Measurements from ENCODE around the gene NCKAP5.

Gene NCKAP5

GRCh38 chr2:133229974-133230373 is 338.3 kb downstream of the NCKAP5 start:
- no peak overlapping the region for H2BK5ac ChIP-seq (ENCODE audit: low read depth, low read length, poor library complexity)
- no peak overlapping the region for H3K4me2 ChIP-seq (ENCODE audit: low read length)
- no peak overlapping the region for H2BK120ac ChIP-seq (ENCODE audit: insufficient read depth, low read length, poor library complexity)
- no peaks in the 10 kb centered on the region for H3K27me3 ChIP-seq (ENCODE audit: insufficient read depth, low read length)
- H2AFZ ChIP-seq (ENCODE audit: insufficient read depth, low read length, poor library complexity): no peak overlapping the region
- no peak overlapping the region for H3K4ac ChIP-seq (ENCODE audit: low read depth, low read length)
- no peaks in the 10 kb centered on the region for H3K79me1 ChIP-seq (ENCODE audit: low read length)
- H3K23ac ChIP-seq (ENCODE audit: low read length): no peak overlapping the region
- no peak overlapping the region for H2BK12ac ChIP-seq (ENCODE audit: low read length)
- no peak overlapping the region for H3K27ac ChIP-seq (ENCODE audit: low read depth, low read length)
- H3K14ac ChIP-seq (ENCODE audit: low read length): no peak overlapping the region
- H3K36me3 ChIP-seq (ENCODE audit: control insufficient read depth in 1 of 2, insufficient read depth in 2 of 2, low read length in 2 of 2): no peaks in the 10 kb centered on the region
- H4K8ac ChIP-seq (ENCODE audit: low read depth, low read length): no peak overlapping the region
- H3K9ac ChIP-seq (ENCODE audit: low read length): no peak overlapping the region
- DNase-seq: no peak
- H4K91ac ChIP-seq (ENCODE audit: low read depth, low read length): no peak overlapping the region
- H4K12ac ChIP-seq (ENCODE audit: low read depth, low read length): no peak overlapping the region
- no peaks in the 10 kb centered on the region for H3K4me1 ChIP-seq (ENCODE audit: control insufficient read depth in 1 of 2, insufficient read depth in 2 of 2, low read length in 2 of 2)
- no peaks in the 10 kb centered on the region for H3K9me3 ChIP-seq (ENCODE audit: insufficient read depth, low read depth, low read length)
- WGBS (ENCODE audit: extremely low coverage, insufficient coverage, insufficient read length): no CpG with 5 or more reads among the region's 1 CpG
- no peak overlapping the region for H3K4me3 ChIP-seq (ENCODE audit: low read depth, low read length)
- no peak overlapping the region for H2AK5ac ChIP-seq (ENCODE audit: low read length)
- H3K18ac ChIP-seq (ENCODE audit: low read length): no peak overlapping the region
- no peaks in the 10 kb centered on the region for H3K79me2 ChIP-seq (ENCODE audit: control insufficient read depth, insufficient read depth, low read length, poor library complexity)

- no peaks in the 10 kb centered on the region for H3K36me3 ChIP-seq (ENCODE audit: control insufficient read depth in 1 of 2, insufficient read depth in 2 of 2, low read length in 2 of 2)
- no peak overlapping the region for H2AFZ ChIP-seq (ENCODE audit: insufficient read depth, low read length, poor library complexity)
- H3K4ac ChIP-seq (ENCODE audit: low read depth, low read length): no peak overlapping the region
- H3K9me3 ChIP-seq (ENCODE audit: insufficient read depth, low read depth, low read length): no peaks in the 10 kb centered on the region
- no peak overlapping the region for H4K91ac ChIP-seq (ENCODE audit: low read depth, low read length)
- no peak overlapping the region for H3K4me2 ChIP-seq (ENCODE audit: low read length)
- no peak overlapping the region for H3K18ac ChIP-seq (ENCODE audit: low read length)
- no CpG with 5 or more reads among the region's 9 CpGs for WGBS (ENCODE audit: extremely low coverage, insufficient coverage, insufficient read length)
- no peaks in the 10 kb centered on the region for H3K27me3 ChIP-seq (ENCODE audit: insufficient read depth, low read length)
- no peak overlapping the region for H3K9ac ChIP-seq (ENCODE audit: low read length)
- no peak overlapping the region for H2AK5ac ChIP-seq (ENCODE audit: low read length)
- H3K4me1 ChIP-seq (ENCODE audit: control insufficient read depth in 1 of 2, insufficient read depth in 2 of 2, low read length in 2 of 2): no peaks in the 10 kb centered on the region
- no peak overlapping the region for H2BK5ac ChIP-seq (ENCODE audit: low read depth, low read length, poor library complexity)
- no peak overlapping the region for H3K23ac ChIP-seq (ENCODE audit: low read length)
- no peak for DNase-seq
- no peaks in the 10 kb centered on the region for H3K79me2 ChIP-seq (ENCODE audit: control insufficient read depth, insufficient read depth, low read length, poor library complexity)
- H3K27ac ChIP-seq (ENCODE audit: low read depth, low read length): no peak overlapping the region
- H2BK120ac ChIP-seq (ENCODE audit: insufficient read depth, low read length, poor library complexity): no peak overlapping the region
- no peak overlapping the region for H4K12ac ChIP-seq (ENCODE audit: low read depth, low read length)
- no peak overlapping the region for H4K8ac ChIP-seq (ENCODE audit: low read depth, low read length)
- H2BK12ac ChIP-seq (ENCODE audit: low read length): no peak overlapping the region
- no peak overlapping the region for H3K14ac ChIP-seq (ENCODE audit: low read length)
- no peaks in the 10 kb centered on the region for H3K79me1 ChIP-seq (ENCODE audit: low read length)
- H3K4me3 ChIP-seq (ENCODE audit: low read depth, low read length): no peak overlapping the region
Observed at GRCh38 chr2:133223226-133223625, 345.0 kb downstream of the NCKAP5 start.

GRCh38 chr2:133221398-133221797 is 346.9 kb downstream of the NCKAP5 start:
- H2BK12ac ChIP-seq (ENCODE audit: low read length): no peak overlapping the region
- no peaks in the 10 kb centered on the region for H3K4me1 ChIP-seq (ENCODE audit: control insufficient read depth in 1 of 2, insufficient read depth in 2 of 2, low read length in 2 of 2)
- no peak overlapping the region for H3K18ac ChIP-seq (ENCODE audit: low read length)
- no peak for DNase-seq
- H3K4ac ChIP-seq (ENCODE audit: low read depth, low read length): no peak overlapping the region
- WGBS (ENCODE audit: extremely low coverage, insufficient coverage, insufficient read length): no CpG with 5 or more reads among the region's 3 CpGs
- no peak overlapping the region for H2BK5ac ChIP-seq (ENCODE audit: low read depth, low read length, poor library complexity)
- H3K4me2 ChIP-seq (ENCODE audit: low read length): no peak overlapping the region
- H3K14ac ChIP-seq (ENCODE audit: low read length): no peak overlapping the region
- no peaks in the 10 kb centered on the region for H3K27me3 ChIP-seq (ENCODE audit: insufficient read depth, low read length)
- H4K8ac ChIP-seq (ENCODE audit: low read depth, low read length): no peak overlapping the region
- no peaks in the 10 kb centered on the region for H3K79me1 ChIP-seq (ENCODE audit: low read length)
- no peak overlapping the region for H2AFZ ChIP-seq (ENCODE audit: insufficient read depth, low read length, poor library complexity)
- H3K9me3 ChIP-seq (ENCODE audit: insufficient read depth, low read depth, low read length): no peaks in the 10 kb centered on the region
- no peak overlapping the region for H2AK5ac ChIP-seq (ENCODE audit: low read length)
- H4K12ac ChIP-seq (ENCODE audit: low read depth, low read length): no peak overlapping the region
- H4K91ac ChIP-seq (ENCODE audit: low read depth, low read length): no peak overlapping the region
- H3K9ac ChIP-seq (ENCODE audit: low read length): no peak overlapping the region
- H3K4me3 ChIP-seq (ENCODE audit: low read depth, low read length): no peak overlapping the region
- H2BK120ac ChIP-seq (ENCODE audit: insufficient read depth, low read length, poor library complexity): no peak overlapping the region
- no peak overlapping the region for H3K27ac ChIP-seq (ENCODE audit: low read depth, low read length)
- no peaks in the 10 kb centered on the region for H3K79me2 ChIP-seq (ENCODE audit: control insufficient read depth, insufficient read depth, low read length, poor library complexity)
- no peaks in the 10 kb centered on the region for H3K36me3 ChIP-seq (ENCODE audit: control insufficient read depth in 1 of 2, insufficient read depth in 2 of 2, low read length in 2 of 2)
- no peak overlapping the region for H3K23ac ChIP-seq (ENCODE audit: low read length)

DNA sequence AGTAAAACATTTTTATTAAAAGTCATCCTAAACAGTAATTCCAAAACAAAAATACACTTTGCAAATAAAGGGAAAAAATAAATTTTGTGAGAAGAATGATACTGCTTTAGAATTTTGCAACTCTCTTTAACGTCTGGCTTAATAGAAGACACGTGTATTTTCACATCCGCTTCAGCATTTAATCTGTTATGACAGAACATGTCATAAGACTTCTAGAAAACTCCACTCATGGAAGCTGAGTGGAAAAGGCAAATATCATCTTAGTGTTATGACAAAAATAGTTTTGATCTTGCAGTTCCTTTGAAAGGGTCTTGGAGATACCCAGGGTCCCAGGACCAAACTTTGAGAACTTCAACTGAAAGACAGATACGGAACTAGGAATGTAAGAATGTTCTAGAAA is 350.1 kb downstream of the NCKAP5 start:
- no peak for DNase-seq
- H2BK12ac ChIP-seq (ENCODE audit: low read length): no peak overlapping the region
- H3K14ac ChIP-seq (ENCODE audit: low read length): no peak overlapping the region
- H3K79me1 ChIP-seq (ENCODE audit: low read length): no peaks in the 10 kb centered on the region
- H2BK5ac ChIP-seq (ENCODE audit: low read depth, low read length, poor library complexity): no peak overlapping the region
- H3K4ac ChIP-seq (ENCODE audit: low read depth, low read length): no peak overlapping the region
- no peak overlapping the region for H3K23ac ChIP-seq (ENCODE audit: low read length)
- no peak overlapping the region for H3K4me2 ChIP-seq (ENCODE audit: low read length)
- no peak overlapping the region for H4K12ac ChIP-seq (ENCODE audit: low read depth, low read length)
- no peaks in the 10 kb centered on the region for H3K27me3 ChIP-seq (ENCODE audit: insufficient read depth, low read length)
- no peaks in the 10 kb centered on the region for H3K36me3 ChIP-seq (ENCODE audit: control insufficient read depth in 1 of 2, insufficient read depth in 2 of 2, low read length in 2 of 2)
- H2AK5ac ChIP-seq (ENCODE audit: low read length): no peak overlapping the region
- no peak overlapping the region for H4K91ac ChIP-seq (ENCODE audit: low read depth, low read length)
- no peak overlapping the region for H3K4me3 ChIP-seq (ENCODE audit: low read depth, low read length)
- H2BK120ac ChIP-seq (ENCODE audit: insufficient read depth, low read length, poor library complexity): no peak overlapping the region
- no CpG with 5 or more reads among the region's 4 CpGs for WGBS (ENCODE audit: extremely low coverage, insufficient coverage, insufficient read length)
- H2AFZ ChIP-seq (ENCODE audit: insufficient read depth, low read length, poor library complexity): no peak overlapping the region
- no peaks in the 10 kb centered on the region for H3K9me3 ChIP-seq (ENCODE audit: insufficient read depth, low read depth, low read length)
- no peak overlapping the region for H3K9ac ChIP-seq (ENCODE audit: low read length)
- H3K27ac ChIP-seq (ENCODE audit: low read depth, low read length): no peak overlapping the region
- H4K8ac ChIP-seq (ENCODE audit: low read depth, low read length): no peak overlapping the region
- no peaks in the 10 kb centered on the region for H3K79me2 ChIP-seq (ENCODE audit: control insufficient read depth, insufficient read depth, low read length, poor library complexity)
- no peak overlapping the region for H3K18ac ChIP-seq (ENCODE audit: low read length)
- no peaks in the 10 kb centered on the region for H3K4me1 ChIP-seq (ENCODE audit: control insufficient read depth in 1 of 2, insufficient read depth in 2 of 2, low read length in 2 of 2)

DNA sequence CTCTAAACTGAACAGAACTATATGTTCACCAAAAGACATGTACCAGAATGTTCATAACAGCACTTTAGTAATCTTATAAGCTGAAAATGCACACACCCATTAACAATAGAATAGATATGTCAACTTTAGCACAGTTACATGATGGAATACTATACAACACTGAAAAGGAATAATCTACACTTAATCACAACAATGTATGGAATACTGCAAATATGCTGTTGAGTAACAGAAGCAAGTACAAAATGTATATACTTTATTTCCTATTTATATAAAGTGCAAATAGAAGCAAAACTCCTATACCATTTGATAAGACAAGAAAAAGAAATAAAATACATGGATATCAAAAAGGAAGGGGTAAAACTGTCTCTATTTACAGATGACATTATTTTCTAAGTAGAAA is 352.8 kb downstream of the NCKAP5 start:
- Histone ChIP-seq H3K79me2 (ENCODE audit: control insufficient read depth, insufficient read depth, low read length, poor library complexity) (no peaks in the 10 kb centered on the region), H3K4me1 (ENCODE audit: control insufficient read depth in 1 of 2, insufficient read depth in 2 of 2, low read length in 2 of 2) (no peaks in the 10 kb centered on the region), H3K4me3 (ENCODE audit: low read depth, low read length) (no peak overlapping the region), H3K79me1 (ENCODE audit: low read length) (no peaks in the 10 kb centered on the region), H2BK12ac (ENCODE audit: low read length) (no peak overlapping the region), H4K8ac (ENCODE audit: low read depth, low read length) (no peak overlapping the region), H2AFZ (ENCODE audit: insufficient read depth, low read length, poor library complexity) (no peak overlapping the region), H4K91ac (ENCODE audit: low read depth, low read length) (no peak overlapping the region), H2BK5ac (ENCODE audit: low read depth, low read length, poor library complexity) (no peak overlapping the region), H3K9me3 (ENCODE audit: insufficient read depth, low read depth, low read length) (no peaks in the 10 kb centered on the region), H2BK120ac (ENCODE audit: insufficient read depth, low read length, poor library complexity) (no peak overlapping the region), H3K27me3 (ENCODE audit: insufficient read depth, low read length) (no peaks in the 10 kb centered on the region), H3K9ac (ENCODE audit: low read length) (no peak overlapping the region), H3K23ac (ENCODE audit: low read length) (no peak overlapping the region), H4K12ac (ENCODE audit: low read depth, low read length) (no peak overlapping the region), H3K14ac (ENCODE audit: low read length) (no peak overlapping the region), H3K4me2 (ENCODE audit: low read length) (no peak overlapping the region), H3K36me3 (ENCODE audit: control insufficient read depth in 1 of 2, insufficient read depth in 2 of 2, low read length in 2 of 2) (no peaks in the 10 kb centered on the region), H3K4ac (ENCODE audit: low read depth, low read length) (no peak overlapping the region), H2AK5ac (ENCODE audit: low read length) (no peak overlapping the region), H3K18ac (ENCODE audit: low read length) (no peak overlapping the region), H3K27ac (ENCODE audit: low read depth, low read length) (no peak overlapping the region)
- no peak for DNase-seq
